Stomach smooth muscle (tissue), 2 donors: ENCODE results near the gene TAF12.

Source experiments
- H3K27ac ChIP-seq: one replicate; pipeline ENCODE4 v1.7.0; 2013; ENCODE audit warnings: mild to moderate bottlenecking, low read length, inconsistent platforms
- H3K27me3 ChIP-seq, 2 donors: one replicate each; pipeline ENCODE4 v1.7.0; 2013; ENCODE audit warnings: low read length in 2 of 2; ENCODE audit not compliant: insufficient read depth in 2 of 2, control insufficient read depth in 1 of 2
- H3K36me3 ChIP-seq, 2 donors: one replicate each; pipeline ENCODE4 v1.7.0; 2013; ENCODE audit warnings: low read length in 2 of 2; ENCODE audit not compliant: control insufficient read depth in 2 of 2, insufficient read depth in 2 of 2
- H3K4me1 ChIP-seq: one replicate; pipeline ENCODE4 v1.7.0; 2013; ENCODE audit warnings: low read length; ENCODE audit not compliant: control insufficient read depth, insufficient read depth
- H3K4me3 ChIP-seq, 2 donors: one replicate each; pipeline ENCODE4 v1.7.0; 2013; ENCODE audit warnings: low read length in 2 of 2
- H3K9ac ChIP-seq, 2 donors: one replicate each; pipeline ENCODE4 v1.7.0; 2013; ENCODE audit warnings: low read length in 2 of 2, mild to moderate bottlenecking in 1 of 2
- H3K9me3 ChIP-seq, 2 donors: one replicate each; pipeline ENCODE4 v1.7.0; 2013; ENCODE audit warnings: low read length in 2 of 2; ENCODE audit not compliant: control insufficient read depth in 2 of 2
- donor health status: healthy.
- donor health status: Pancreatic carcinoma.

Gene TAF12

DNA sequence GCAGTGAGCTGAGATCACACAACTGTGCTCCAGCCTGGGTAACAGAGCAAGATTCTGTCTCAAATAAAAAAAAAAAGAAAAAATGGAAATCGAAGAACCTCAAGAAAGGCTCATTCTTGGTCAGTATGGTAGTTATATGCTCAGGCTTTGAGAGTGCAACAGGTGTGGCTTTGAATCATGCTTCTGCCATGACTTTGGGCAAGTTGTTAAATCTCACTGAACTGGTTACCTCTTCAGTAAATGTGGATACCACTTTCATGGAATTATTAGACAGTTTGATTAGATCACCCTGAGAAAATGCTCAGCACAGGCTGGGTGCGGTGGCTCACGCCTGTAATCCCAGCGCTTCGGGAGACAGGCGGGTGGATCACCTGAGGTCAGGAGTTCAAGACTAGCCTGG is 77.1 kb downstream of the TAF12 start:
- Histone ChIP-seq H3K27me3 (no peaks in the 10 kb centered on the region), H3K27ac (no peak overlapping the region), H3K9me3 (no peaks in the 10 kb centered on the region), H3K36me3 (peaks cover 47 to 51% of the 10 kb centered on the region in 2 donors), H3K4me1 (no peaks in the 10 kb centered on the region), H3K9ac (no peak overlapping the region), H3K4me3 (no peak overlapping the region)

DNA sequence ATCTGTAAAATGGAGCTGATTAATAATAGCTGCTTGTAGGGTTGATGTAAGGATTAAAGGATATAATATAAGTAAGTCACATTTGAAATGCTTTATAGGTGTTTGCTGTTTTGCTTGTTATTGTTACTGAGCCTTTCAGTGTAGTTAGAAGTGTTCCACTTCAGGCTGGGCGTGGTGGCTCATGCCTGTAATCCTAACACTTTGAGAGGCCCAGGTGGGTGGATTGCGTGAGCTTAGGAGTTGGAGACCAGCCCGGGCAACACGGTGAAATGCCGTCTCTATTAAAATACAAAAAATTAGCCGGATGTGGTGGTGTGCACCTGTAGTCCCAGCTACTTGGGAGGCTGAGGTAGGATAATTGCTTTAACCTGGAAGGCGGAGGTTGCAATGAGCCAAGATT is 77.8 kb downstream of the TAF12 start:
- Histone ChIP-seq H3K4me1 (no peaks in the 10 kb centered on the region), H3K27me3 (no peaks in the 10 kb centered on the region), H3K36me3 (peaks cover 53 to 55% of the 10 kb centered on the region in 2 donors), H3K27ac (no peak overlapping the region), H3K9ac (no peak overlapping the region), H3K4me3 (no peak overlapping the region), H3K9me3 (no peaks in the 10 kb centered on the region)

GRCh38 chr1:28564310-28564709 is 78.6 kb downstream of the TAF12 start:
- no peaks in the 10 kb centered on the region for H3K27me3 ChIP-seq
- H3K36me3 ChIP-seq: peaks cover 53 to 60% of the 10 kb centered on the region in 2 donors
- no peak overlapping the region for H3K27ac ChIP-seq
- H3K4me3 ChIP-seq: no peak overlapping the region
- H3K4me1 ChIP-seq: no peaks in the 10 kb centered on the region
- no peak overlapping the region for H3K9ac ChIP-seq
- no peaks in the 10 kb centered on the region for H3K9me3 ChIP-seq

GRCh38 chr1:28560886-28561285 is 82.0 kb downstream of the TAF12 start:
- Histone ChIP-seq H3K27ac (no peak overlapping the region), H3K4me3 (no peak overlapping the region), H3K9me3 (no peaks in the 10 kb centered on the region), H3K4me1 (no peaks in the 10 kb centered on the region), H3K36me3 (peaks cover 35 to 45% of the 10 kb centered on the region in 2 donors), H3K9ac (no peak overlapping the region), H3K27me3 (no peaks in the 10 kb centered on the region)
